Tibial artery (tissue), 4 donors: ENCODE data around the gene RGS19.

Experiments
- DNase-seq, 2 donors: peaks; one replicate each; pipeline ENCODE4 v3.0.0-alpha.2; 2019
- H3K27ac ChIP-seq, 2 donors: fragments of 200-600 bp; sonication (generic) in 1 of 2; 1 replicate in 1 of 2; 2 replicates in 1 of 2; pipeline ENCODE4 v1.5.1; 2018 to 2019; ENCODE audit warnings: mild to moderate bottlenecking in 1 of 2
- H3K27me3 ChIP-seq, 2 donors: fragments of 200-600 bp; sonication (generic) in 1 of 2; one replicate each; pipeline versions ENCODE4 v1.5.1 to v1.6.0; 2016 to 2019
- H3K36me3 ChIP-seq, 3 donors: fragments of 200-600 bp; sonication (generic) in 2 of 3; one replicate each; pipeline ENCODE4 v1.5.1; 2016 to 2019; ENCODE audit warnings: mild to moderate bottlenecking in 2 of 3
- H3K4me1 ChIP-seq, 4 donors: fragments of 200-600 bp; sonication (generic) in 2 of 4; 1 replicate in 3 of 4; 2 replicates in 1 of 4; pipeline ENCODE4 v1.5.1; 2016 to 2019
- H3K4me3 ChIP-seq, 2 donors: fragments of 200-600 bp; sonication (generic) in 1 of 2; 1 replicate in 1 of 2; 2 replicates in 1 of 2; pipeline ENCODE4 v1.5.1; 2018 to 2019; ENCODE audit warnings: mild to moderate bottlenecking in 2 of 2
- H3K9me3 ChIP-seq, 3 donors: fragments of 200-600 bp; sonication (generic) in 1 of 3; one replicate each; pipeline ENCODE4 v1.5.1; 2016 to 2019
- intact Hi-C: fragments of 100-400 bp; cut with DNase I; formaldehyde crosslinking; loops from one replicate; pipeline ENCODE4 v1.15.0; 2023; ENCODE audit warnings: low total_unique reads
- TF ChIP-seq, protein P1 (sequence below), 2 experiments: fragments of 200-600 bp in 1 of 2; fragments of 450-650 bp in 1 of 2; IDR thresholded peaks; one replicate each; pipeline ENCODE4 v1.5.1; 2017 to 2019; ENCODE audit warnings: antibody characterized with exemption in 2 of 2, mild to moderate bottlenecking in 1 of 2, moderate library complexity in 1 of 2

Gene RGS19

DNA sequence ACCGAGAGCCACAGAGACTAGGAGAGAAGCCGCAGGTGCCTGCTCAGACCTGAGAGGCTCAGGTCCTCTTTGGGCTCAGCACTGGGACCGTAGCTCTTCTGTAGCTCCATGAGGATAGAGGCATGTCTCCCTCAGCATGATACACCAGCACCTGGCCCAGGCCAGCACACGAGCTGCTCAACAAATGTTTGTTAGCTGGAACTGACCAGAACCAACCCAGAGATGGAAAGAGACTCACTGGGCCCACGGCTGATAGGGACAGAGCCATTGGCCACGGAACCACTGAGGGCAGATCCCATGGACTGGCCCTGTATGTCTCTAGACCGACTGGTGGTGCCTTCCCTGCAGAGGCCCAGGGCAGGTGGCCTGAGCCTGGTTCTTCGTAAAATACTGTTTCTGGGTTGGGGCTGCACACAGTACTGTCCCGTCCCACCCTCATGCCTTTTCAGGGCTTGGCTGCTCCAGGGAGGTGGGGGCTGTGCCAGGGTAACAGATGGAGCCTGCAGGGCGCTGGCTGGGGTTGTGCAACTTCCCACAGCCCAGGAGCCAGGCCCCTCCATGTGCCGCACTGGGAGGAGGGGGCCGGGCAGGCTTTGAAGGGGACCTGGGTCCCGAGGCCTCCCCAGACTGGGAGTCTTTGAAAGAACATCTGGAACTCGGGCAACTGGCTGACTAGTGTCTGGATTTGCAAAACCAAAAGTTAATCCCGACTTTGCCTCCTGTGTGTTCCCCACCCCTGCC, 38.1 kb downstream of the RGS19 start:
- Histone ChIP-seq H3K27ac (no peak overlapping the region), H3K4me1 (peaks cover 0 to 47% (median 29%) of the 10 kb centered on the region in 4 donors), H3K27me3 (peaks cover 3 to 96% of the 10 kb centered on the region in 2 donors), H3K36me3 (no peaks in the 10 kb centered on the region), H3K4me3 (peak overlapping the region in 1 of 2 donors; percentile 49), H3K9me3 (no peaks in the 10 kb centered on the region)
- intact Hi-C loops: no loop called here
- DNase-seq: no peak
- TF ChIP-seq, protein P1, sequence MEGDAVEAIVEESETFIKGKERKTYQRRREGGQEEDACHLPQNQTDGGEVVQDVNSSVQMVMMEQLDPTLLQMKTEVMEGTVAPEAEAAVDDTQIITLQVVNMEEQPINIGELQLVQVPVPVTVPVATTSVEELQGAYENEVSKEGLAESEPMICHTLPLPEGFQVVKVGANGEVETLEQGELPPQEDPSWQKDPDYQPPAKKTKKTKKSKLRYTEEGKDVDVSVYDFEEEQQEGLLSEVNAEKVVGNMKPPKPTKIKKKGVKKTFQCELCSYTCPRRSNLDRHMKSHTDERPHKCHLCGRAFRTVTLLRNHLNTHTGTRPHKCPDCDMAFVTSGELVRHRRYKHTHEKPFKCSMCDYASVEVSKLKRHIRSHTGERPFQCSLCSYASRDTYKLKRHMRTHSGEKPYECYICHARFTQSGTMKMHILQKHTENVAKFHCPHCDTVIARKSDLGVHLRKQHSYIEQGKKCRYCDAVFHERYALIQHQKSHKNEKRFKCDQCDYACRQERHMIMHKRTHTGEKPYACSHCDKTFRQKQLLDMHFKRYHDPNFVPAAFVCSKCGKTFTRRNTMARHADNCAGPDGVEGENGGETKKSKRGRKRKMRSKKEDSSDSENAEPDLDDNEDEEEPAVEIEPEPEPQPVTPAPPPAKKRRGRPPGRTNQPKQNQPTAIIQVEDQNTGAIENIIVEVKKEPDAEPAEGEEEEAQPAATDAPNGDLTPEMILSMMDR (IDR thresholded peaks at IDR 0.05): no peak

- peaks cover 0 to 47% (median 29%) of the 10 kb centered on the region in 4 donors for H3K4me1 ChIP-seq
- TF ChIP-seq, protein P1 (IDR thresholded peaks at IDR 0.05): no peak
- intact Hi-C loops: no loop called here
- H3K9me3 ChIP-seq: no peaks in the 10 kb centered on the region
- no peak for DNase-seq
- no peak overlapping the region for H3K4me3 ChIP-seq
- H3K27ac ChIP-seq: no peak overlapping the region
- no peaks in the 10 kb centered on the region for H3K36me3 ChIP-seq
- H3K27me3 ChIP-seq: peaks cover 3 to 96% of the 10 kb centered on the region in 2 donors
Measured at GRCh38 chr20:64040231-64041039, 38.9 kb downstream of the RGS19 start.

DNA sequence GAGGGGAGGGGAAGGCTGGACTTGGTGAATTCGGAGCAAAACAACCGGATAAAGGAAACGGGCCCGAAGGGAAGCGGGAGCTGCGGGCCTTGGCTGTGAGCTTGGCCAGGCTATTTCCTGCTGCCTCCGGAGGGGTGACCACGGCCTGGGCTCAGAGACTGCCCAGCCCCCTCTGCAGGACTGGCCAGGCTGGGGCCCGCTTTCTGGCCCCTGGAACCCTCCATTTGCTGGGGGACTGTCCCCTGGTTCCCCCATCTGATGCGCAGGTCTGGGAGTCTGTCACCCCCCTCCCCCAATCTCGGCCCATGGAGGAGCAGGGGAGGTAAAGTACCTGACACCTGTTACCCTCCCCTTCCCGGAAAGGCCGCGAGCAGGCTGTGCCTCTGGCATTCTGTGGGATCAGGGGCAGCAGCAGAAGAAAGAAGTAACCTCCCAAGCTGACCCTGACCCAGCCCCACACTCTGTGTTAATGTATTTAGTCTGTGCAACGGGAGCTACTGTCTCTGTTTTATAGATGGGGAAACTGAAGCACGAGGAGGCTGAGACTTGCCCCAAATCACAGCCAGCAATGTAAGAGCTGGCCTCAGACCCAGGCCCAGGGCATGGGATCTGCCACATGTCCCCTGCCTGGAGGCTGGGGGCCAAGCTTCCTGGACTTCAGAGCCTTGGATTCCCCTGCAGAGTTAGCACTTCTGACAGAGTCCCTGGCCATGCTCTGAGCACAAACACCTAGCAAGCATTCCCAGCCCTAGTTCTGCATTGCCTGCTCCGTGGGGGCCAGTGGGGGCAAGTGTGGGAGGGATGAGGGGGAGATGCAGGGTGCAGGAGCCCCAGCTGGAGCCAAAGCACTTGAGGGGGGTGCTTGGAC, 39.8 kb downstream of the RGS19 start:
- peak overlapping the region; percentile 31 to 51 for H3K4me3 ChIP-seq
- intact Hi-C loops: loop anchor here (2.0 kb wide), 1 partner anchor 85 kb away; no protein-coding TSS in a partner anchor
- TF ChIP-seq, protein P1 (IDR thresholded peaks at IDR 0.05): no peak
- DNase-seq: no peak
- H3K36me3 ChIP-seq: peaks cover 0 to 8% (median 6%) of the 10 kb centered on the region in 3 donors
- peaks cover 0 to 47% (median 29%) of the 10 kb centered on the region in 4 donors for H3K4me1 ChIP-seq
- H3K9me3 ChIP-seq: no peaks in the 10 kb centered on the region
- H3K27me3 ChIP-seq: peaks cover 3 to 89% of the 10 kb centered on the region in 2 donors
- H3K27ac ChIP-seq: no peak overlapping the region

DNA sequence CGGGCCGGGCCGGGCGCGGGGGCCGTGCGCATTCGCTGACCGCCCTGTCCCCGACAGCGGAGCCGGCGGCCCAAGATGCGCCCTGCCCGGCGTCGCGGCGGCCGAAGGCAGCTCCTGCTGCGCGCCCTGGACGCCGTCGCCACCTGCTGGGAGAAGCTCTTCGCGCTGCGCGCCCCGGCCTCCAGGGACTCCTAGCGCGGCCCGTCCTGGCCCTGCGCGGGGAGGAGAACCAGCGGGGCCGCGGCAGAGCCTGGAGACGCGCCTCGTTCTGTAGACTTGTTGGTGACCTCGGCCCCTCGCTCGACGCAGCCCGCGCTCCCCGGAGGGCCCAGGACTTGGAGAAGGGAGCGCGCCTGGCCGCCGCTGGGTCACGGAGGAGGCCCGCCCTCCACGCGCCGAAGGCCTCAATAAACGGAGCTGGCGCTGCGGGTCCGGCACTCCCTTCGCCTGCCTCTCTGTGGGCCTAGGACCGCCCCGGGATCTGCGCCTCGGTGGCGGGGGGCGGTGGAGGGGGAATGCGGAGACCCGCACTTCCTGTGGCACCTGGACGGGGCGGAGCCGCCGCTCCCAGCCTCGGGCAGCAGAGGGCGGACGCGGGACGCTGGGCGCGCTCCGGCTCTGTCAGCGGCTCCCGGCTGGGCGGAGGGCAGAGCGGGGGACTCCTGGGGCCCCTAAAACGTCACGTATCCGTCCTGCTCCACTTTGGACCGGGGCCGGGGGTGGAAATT, 40.6 kb downstream of the RGS19 start:
- no peak overlapping the region for H3K27ac ChIP-seq

More for the DNA sequence above, 40.6 kb downstream of the RGS19 start:
- TF ChIP-seq, protein P1 (IDR thresholded peaks at IDR 0.05): peak; percentile 61 to 68
- H3K4me3 ChIP-seq: peak overlapping the region; percentile 31 to 51
- peak; percentile 55 to 76 for DNase-seq
- no peaks in the 10 kb centered on the region for H3K9me3 ChIP-seq
- H3K27me3 ChIP-seq: peaks cover 3 to 81% of the 10 kb centered on the region in 2 donors
- peaks cover 0 to 47% (median 29%) of the 10 kb centered on the region in 4 donors for H3K4me1 ChIP-seq
- H3K36me3 ChIP-seq: peaks cover 0 to 16% (median 14%) of the 10 kb centered on the region in 3 donors
- intact Hi-C loops: loop anchor here (2.0 kb wide), 1 partner anchor 86 kb away; no protein-coding TSS in a partner anchor
